HCT116 (cell line): ENCODE results near the gene RASGRF2.

Experiments
- CTCF ChIP-seq, 3 experiments: fragments of 200-600 bp in 1 of 3; sonication (generic) in 1 of 3; IDR thresholded peaks in 2 of 3; conservative IDR thresholded peaks in 1 of 3; 2 replicates each; pipeline ENCODE4 v1.5.1; 2012 to 2017; ENCODE audit warnings: low read depth in 2 of 3, low read length in 2 of 3, antibody characterized with exemption in 1 of 3, borderline replicate concordance in 1 of 3, control low read depth in 1 of 3, mild to moderate bottlenecking in 1 of 3, mixed read lengths in 1 of 3, mixed run types in 1 of 3, moderate library complexity in 1 of 3; ENCODE audit not compliant: insufficient read depth in 1 of 3
- EZH2 ChIP-seq: fragments of 200-600 bp; sonication (generic); IDR thresholded peaks from 2 replicates; pipeline ENCODE4 v1.6.1; 2017; ENCODE audit warnings: antibody characterized with exemption, mixed run types
- FOSL1 ChIP-seq: IDR thresholded peaks from 2 replicates; pipeline ENCODE4 v1.6.1; 2012; ENCODE audit warnings: low read depth
- JUND ChIP-seq: IDR thresholded peaks from 2 replicates; pipeline ENCODE4 v1.6.1; 2012
- POLR2A ChIP-seq: IDR thresholded peaks from 2 replicates; pipeline ENCODE4 v1.7.0; 2011; ENCODE audit warnings: borderline replicate concordance; ENCODE audit not compliant: insufficient read depth, insufficient read length; ENCODE audit errors: extremely low read depth
- POLR2AphosphoS5 ChIP-seq: IDR thresholded peaks from 2 replicates; pipeline ENCODE4 v1.6.1; 2011; ENCODE audit warnings: mild to moderate bottlenecking, low read depth, low read length, moderate library complexity
- SP1 ChIP-seq: IDR thresholded peaks from 2 replicates; pipeline ENCODE4 v1.6.1; 2012; ENCODE audit warnings: low read depth
- YY1 ChIP-seq: IDR thresholded peaks from 2 replicates; pipeline ENCODE4 v1.6.1; 2011; ENCODE audit warnings: low read length, low read depth, moderate library complexity, mild to moderate bottlenecking; ENCODE audit not compliant: insufficient replicate concordance; ENCODE audit errors: extremely low read depth
- ZFX ChIP-seq: fragments of 450-650 bp; IDR thresholded peaks from 2 replicates; pipeline ENCODE4 v1.6.1; 2017
- TF ChIP-seq, protein P1 (sequence below): IDR thresholded peaks from 2 replicates; pipeline ENCODE4 v1.6.1; 2012

DNA sequence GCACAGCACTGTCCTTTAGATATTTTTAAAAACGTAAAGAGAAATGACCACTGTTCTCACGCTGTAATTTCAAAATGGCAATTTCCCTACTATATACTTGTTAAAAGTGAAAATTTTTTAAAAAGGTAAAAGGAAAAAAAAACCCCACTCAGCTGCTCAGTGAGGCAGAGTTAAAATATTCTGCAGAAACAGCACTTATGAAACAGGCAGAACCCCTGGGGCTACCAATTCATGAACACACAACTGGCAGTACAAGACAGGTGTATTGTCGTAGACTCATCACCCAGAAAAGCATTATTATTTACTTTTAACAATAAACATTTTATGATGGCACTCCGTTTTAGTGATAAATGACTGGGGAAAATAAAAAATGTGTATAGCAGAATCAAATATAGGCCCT is 1.5 kb upstream of the RASGRF2 start:
- TF ChIP-seq POLR2AphosphoS5 (no peak), CTCF (IDR thresholded peaks at IDR 0.05 in 2 of 3, conservative IDR thresholded peaks at IDR 0.05 in 1 of 3; ENCODE audit: borderline replicate concordance in 1 of 3, insufficient read depth in 1 of 3, low read depth in 2 of 3, low read length in 2 of 3) (no peak), POLR2A (no peak), YY1 (no peak), SP1 (no peak), EZH2 (no peak), FOSL1 (no peak), ZFX (no peak), JUND (no peak)
- TF ChIP-seq, protein P1, sequence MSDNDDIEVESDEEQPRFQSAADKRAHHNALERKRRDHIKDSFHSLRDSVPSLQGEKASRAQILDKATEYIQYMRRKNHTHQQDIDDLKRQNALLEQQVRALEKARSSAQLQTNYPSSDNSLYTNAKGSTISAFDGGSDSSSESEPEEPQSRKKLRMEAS = no peak
